Mucosa of descending colon (tissue), 3 donors: ENCODE measurements around the gene CFAP47. TPM values are rescaled to one million over a fixed set of nuclear protein-coding genes. Genes with fewer than 3 reads are reported as not detected.

Experiments
- ATAC-seq: fragments of 200-7000 bp; cut with Tn5 transposase; one replicate; pipeline ENCODE4 v1.9.1; 2020; ENCODE audit warnings: mild to moderate bottlenecking, moderate library complexity
- DNase-seq, 3 donors: peaks; one replicate each; pipeline ENCODE4 v3.0.0-alpha.2; 2020
- H3K36me3 ChIP-seq: fragments of 200-600 bp; one replicate; pipeline ENCODE4 v1.8.0; 2021; ENCODE audit warnings: low read depth, mild to moderate bottlenecking
- H3K4me1 ChIP-seq: fragments of 200-600 bp; one replicate; pipeline ENCODE4 v1.8.0; 2021; ENCODE audit warnings: low read depth, mild to moderate bottlenecking
- H3K4me3 ChIP-seq: fragments of 200-600 bp; one replicate; pipeline ENCODE4 v1.8.0; 2021; ENCODE audit warnings: mild to moderate bottlenecking
- H3K9me3 ChIP-seq: fragments of 200-600 bp; one replicate; pipeline ENCODE4 v1.8.0; 2021; ENCODE audit warnings: mild to moderate bottlenecking
- CTCF ChIP-seq: fragments of 200-600 bp; IDR thresholded peaks from one replicate; pipeline ENCODE4 v1.8.0; 2022; ENCODE audit warnings: antibody characterized with exemption, mild to moderate bottlenecking
- intact Hi-C, 2 donors: fragments of 100-400 bp; cut with DNase I in 1 of 2; cut with micrococcal nuclease in 1 of 2; formaldehyde crosslinking; loops; one replicate each; pipeline versions ENCODE4 v1.11.0 to v1.11.1; 2022; cut with DNase I, micrococcal nuclease
- total RNA-seq, 3 donors: library from RNA; stranded (reverse); fragmentation: NEBNext Ultra II Directional in 2 of 3; extraction: Animal tissue kit (Norgen Biotek cat#: 25700) in 2 of 3; gene quantifications; one replicate each; pipeline versions ENCODE4 v1.2.1 to v1.2.4, GENCODE V29; 2021 to 2023
- donor health status: DM: no; HTN: no; CAD: no; lungs with moderate emphysema.
- donor health status: DM: no; HTN: no; CAD: no.
- donor health status: DM: no; HTN: yes; CAD: no.

CFAP47 gene
- total RNA-seq, 3 donors from 2014 or later, result not detected

- intact Hi-C loops, result no loop called here
- DNase-seq, result no peak
- H3K9me3 ChIP-seq, result no peaks in the 10 kb centered on the region
- no peaks in the 10 kb centered on the region for H3K36me3 ChIP-seq
- ATAC-seq, result no peak
- no peak overlapping the region for H3K4me3 ChIP-seq
- H3K4me1 ChIP-seq, result no peaks in the 10 kb centered on the region
- no peak for TF ChIP-seq CTCF
Observed at GRCh38 chrX:36266155-36266554, 346.6 kb downstream of the CFAP47 start.

GRCh38 chrX:36310136-36310535 lies 390.6 kb downstream of the CFAP47 start:
- TF ChIP-seq CTCF, result no peak
- H3K36me3 ChIP-seq, result no peaks in the 10 kb centered on the region
- H3K4me1 ChIP-seq, result no peaks in the 10 kb centered on the region
- no peak overlapping the region for H3K4me3 ChIP-seq
- ATAC-seq (no peak), DNase-seq (no peak)
- intact Hi-C loops, result no loop called here
- H3K9me3 ChIP-seq, result no peaks in the 10 kb centered on the region

GRCh38 chrX:36314303-36314702 lies 394.8 kb downstream of the CFAP47 start:
- ATAC-seq (no peak), DNase-seq (no peak)
- no peak overlapping the region for H3K4me3 ChIP-seq
- intact Hi-C loops, result no loop called here
- no peaks in the 10 kb centered on the region for H3K36me3 ChIP-seq
- TF ChIP-seq CTCF, result no peak
- no peaks in the 10 kb centered on the region for H3K4me1 ChIP-seq
- H3K9me3 ChIP-seq, result no peaks in the 10 kb centered on the region

- H3K4me3 ChIP-seq, result no peak overlapping the region
- intact Hi-C loops, result no loop called here
- H3K36me3 ChIP-seq, result no peaks in the 10 kb centered on the region
- DNase-seq, result no peak
- no peaks in the 10 kb centered on the region for H3K9me3 ChIP-seq
- ATAC-seq, result no peak
- H3K4me1 ChIP-seq, result no peaks in the 10 kb centered on the region
- no peak for TF ChIP-seq CTCF
Observed at GRCh38 chrX:36334572-36334971, 415.0 kb downstream of the CFAP47 start.

GRCh38 chrX:36336751-36337150 lies 417.2 kb downstream of the CFAP47 start:
- ATAC-seq (no peak), DNase-seq (no peak)
- no peaks in the 10 kb centered on the region for H3K9me3 ChIP-seq
- no peak overlapping the region for H3K4me3 ChIP-seq
- no peak for TF ChIP-seq CTCF
- H3K36me3 ChIP-seq, result no peaks in the 10 kb centered on the region
- intact Hi-C loops, result no loop called here
- H3K4me1 ChIP-seq, result no peaks in the 10 kb centered on the region

GRCh38 chrX:36344301-36344700 lies 424.8 kb downstream of the CFAP47 start:
- no peak for TF ChIP-seq CTCF
- intact Hi-C loops, result no loop called here
- ATAC-seq (no peak), DNase-seq (no peak)
- no peaks in the 10 kb centered on the region for H3K36me3 ChIP-seq
- no peak overlapping the region for H3K4me3 ChIP-seq
- H3K4me1 ChIP-seq, result no peaks in the 10 kb centered on the region
- no peaks in the 10 kb centered on the region for H3K9me3 ChIP-seq
